Motor neuron (in vitro differentiated cells): Measurements from ENCODE around the gene RSU1. TPM values are rescaled to one million over a fixed set of nuclear protein-coding genes. Genes with fewer than 3 reads are reported as not detected.
A peak's percentile ranks its signal among the peaks of the same experiment; 100 is the strongest.

Experiments used
- ATAC-seq, 8 experiments: fragments of 200-7000 bp; cut with Tn5 transposase; replicated peaks in 6 of 8; 2 replicates each; pipeline ENCODE4 v1.8.0; 2021; ENCODE audit warnings: mild to moderate bottlenecking in 8 of 8, moderate library complexity in 8 of 8
- H3K27ac ChIP-seq, 2 donors: fragments of 250-450 bp; sonication (Bioruptor Pico); 2 replicates each; pipeline ENCODE4 v1.9.0; 2021; ENCODE audit warnings: antibody characterized with exemption in 2 of 2, mild to moderate bottlenecking in 2 of 2, moderate library complexity in 1 of 2
- H3K4me1 ChIP-seq, 2 donors: fragments of 250-450 bp; sonication (Bioruptor Pico); replicated peaks in 1 of 2; 2 replicates each; pipeline ENCODE4 v1.6.1; 2021; ENCODE audit warnings: antibody characterized with exemption in 2 of 2, mild to moderate bottlenecking in 2 of 2, moderate library complexity in 1 of 2
- H3K4me3 ChIP-seq, 5 donors: fragments of 250-450 bp; sonication (Bioruptor Pico); 2 replicates each; pipeline ENCODE4 v1.9.0; 2021; ENCODE audit warnings: antibody characterized with exemption in 5 of 5, mild to moderate bottlenecking in 5 of 5, moderate library complexity in 4 of 5
- WGBS, 10 experiments: fragments of 450-650 bp; shearing (Covaris generic); methylation state at CpG; one replicate each; pipeline ENCODE4 v1.0.0; 2022; 5-methylcytosine and 5-hydroxymethylcytosine counted together
- in situ Hi-C, 9 experiments: fragments of 400-800 bp; cut with MboI; loops; one replicate each; pipeline ENCODE4 v1.15.0; 2021; ENCODE audit warnings: low sequenced_read_pairs in 9 of 9, low pct_unique_long_range_greater_than_20kb in 2 of 9; ENCODE audit not compliant: unreplicated experiment in 9 of 9
- total RNA-seq, 8 experiments: library from RNA; unstranded; fragments of 300-600 nt; gene quantifications; 2 replicates each; pipeline versions ENCODE4 v1.2.3 to v1.2.4, GENCODE V29; 2022

RSU1 gene
- total RNA-seq, 8 experiments from 2014 or later, result 20.9 to 55.9 (median 35.0) TPM

- 80 to 100% (median 86%) methylated on average over 1 to 2 of the region's 2 CpGs; no CpG with 5 or more reads in 1 of the 10 experiments for WGBS, 10 experiments
- no peak for ATAC-seq
- Histone ChIP-seq H3K4me3 (no peak overlapping the region), H3K4me1 (peaks cover 0 to 17% of the 10 kb centered on the region in 2 donors), H3K27ac (no peak overlapping the region)
- in situ Hi-C loops, result no loop called here
Observed at GRCh38 chr10:16640153-16640552, 177.1 kb downstream of the RSU1 start.

- Histone ChIP-seq H3K4me1 (peaks cover 0 to 17% of the 10 kb centered on the region in 2 donors), H3K27ac (no peak overlapping the region), H3K4me3 (no peak overlapping the region)
- in situ Hi-C loops, result no loop called here
- peak in 2 of 8 experiments; percentile 44 to 63 for ATAC-seq
- 50 to 100% (median 82%) methylated on average over 1 to 4 of the region's 4 CpGs; no CpG with 5 or more reads in 1 of the 10 experiments for WGBS, 10 experiments
Observed at GRCh38 chr10:16639471-16639870, 177.8 kb downstream of the RSU1 start.

GRCh38 chr10:16632996-16633395, 184.2 kb downstream of the RSU1 start:
- WGBS, 10 experiments, result 80 to 100% (median 98%) methylated on average over 1 to 5 of the region's 5 CpGs; no CpG with 5 or more reads in 2 of the 10 experiments
- Histone ChIP-seq H3K27ac (no peak overlapping the region), H3K4me1 (no peaks in the 10 kb centered on the region), H3K4me3 (no peak overlapping the region)
- in situ Hi-C loops, result no loop called here
- no peak for ATAC-seq

- H3K27ac ChIP-seq, result no peak overlapping the region
- peak in 3 of 8 experiments; percentile 50 to 97 (median 96) for ATAC-seq
- 28 to 92% (median 83%) methylated on average over 3 to 5 of the region's 5 CpGs; no CpG with 5 or more reads in 3 of the 10 experiments for WGBS, 10 experiments
- no peak overlapping the region for H3K4me3 ChIP-seq
- in situ Hi-C loops, result no loop called here
- H3K4me1 ChIP-seq, result no peaks in the 10 kb centered on the region
Observed at GRCh38 chr10:16626697-16627096, 190.5 kb downstream of the RSU1 start.

- no peak overlapping the region for H3K4me3 ChIP-seq
- in situ Hi-C loops, result no loop called here
- 33 to 100% (median 79%) methylated on average over 1 to 2 of the region's 2 CpGs; no CpG with 5 or more reads in 1 of the 10 experiments for WGBS, 10 experiments
- H3K27ac ChIP-seq, result no peak overlapping the region
- peaks cover 0 to 7% of the 10 kb centered on the region in 2 donors for H3K4me1 ChIP-seq
- no peak for ATAC-seq
Observed at GRCh38 chr10:16612981-16613355, 204.3 kb downstream of the RSU1 start.

- peak in 2 of 8 experiments; percentile 24 to 30 for ATAC-seq
- 21 to 100% (median 69%) methylated on average over 2 to 7 of the region's 7 CpGs for WGBS, 10 experiments
- Histone ChIP-seq H3K27ac (no peak overlapping the region), H3K4me3 (no peak overlapping the region), H3K4me1 (peaks cover 0 to 7% of the 10 kb centered on the region in 2 donors)
- in situ Hi-C loops, result no loop called here
Observed at GRCh38 chr10:16612115-16612980, 204.9 kb downstream of the RSU1 start.

- 36 to 72% (median 70%) methylated on average over 2 to 4 of the region's 7 CpGs; no CpG with 5 or more reads in 6 of the 10 experiments for WGBS, 10 experiments
- peak in 1 of 8 experiments; percentile 39 for ATAC-seq
- H3K27ac ChIP-seq, result no peak overlapping the region
- H3K4me1 ChIP-seq, result peaks cover 0 to 7% of the 10 kb centered on the region in 2 donors
- H3K4me3 ChIP-seq, result no peak overlapping the region
- in situ Hi-C loops, result no loop called here
Observed at GRCh38 chr10:16611037-16611436, 206.2 kb downstream of the RSU1 start.

GRCh38 chr10:16609211-16609610, 208.0 kb downstream of the RSU1 start:
- in situ Hi-C loops, result no loop called here
- ATAC-seq, result no peak
- H3K4me3 ChIP-seq, result no peak overlapping the region
- peaks cover 0 to 7% of the 10 kb centered on the region in 2 donors for H3K4me1 ChIP-seq
- no peak overlapping the region for H3K27ac ChIP-seq
- WGBS, 10 experiments, result 80 to 100% (median 93%) methylated on average over 2 to 8 of the region's 8 CpGs; no CpG with 5 or more reads in 3 of the 10 experiments

GRCh38 chr10:16606923-16607322, 210.3 kb downstream of the RSU1 start:
- no peak for ATAC-seq
- peaks cover 18 to 26% of the 10 kb centered on the region in 2 donors for H3K4me1 ChIP-seq
- in situ Hi-C loops, result no loop called here
- H3K4me3 ChIP-seq, result no peak overlapping the region
- 90 to 100% (median 99%) methylated on average over 1 to 8 of the region's 8 CpGs; no CpG with 5 or more reads in 4 of the 10 experiments for WGBS, 10 experiments
- no peak overlapping the region for H3K27ac ChIP-seq

- Histone ChIP-seq H3K4me3 (no peak overlapping the region), H3K4me1 (peaks cover 20 to 28% of the 10 kb centered on the region in 2 donors), H3K27ac (no peak overlapping the region)
- no peak for ATAC-seq
- 10 to 100% (median 69%) methylated on average over 1 to 5 of the region's 6 CpGs; no CpG with 5 or more reads in 1 of the 10 experiments for WGBS, 10 experiments
- in situ Hi-C loops, result no loop called here
Observed at GRCh38 chr10:16606421-16606820, 210.8 kb downstream of the RSU1 start.

GRCh38 chr10:16603308-16603707, 213.9 kb downstream of the RSU1 start:
- WGBS, 10 experiments, result 25 to 100% (median 65%) methylated on average over 1 to 2 of the region's 2 CpGs; no CpG with 5 or more reads in 1 of the 10 experiments
- Histone ChIP-seq H3K27ac (no peak overlapping the region), H3K4me1 (peaks cover 20 to 25% of the 10 kb centered on the region in 2 donors), H3K4me3 (no peak overlapping the region)
- ATAC-seq, result peak in 4 of 8 experiments; percentile 33 to 80 (median 52)
- in situ Hi-C loops, result no loop called here

GRCh38 chr10:16602104-16602775, 215.0 kb downstream of the RSU1 start:
- no peak for ATAC-seq
- in situ Hi-C loops, result no loop called here
- peaks cover 20 to 25% of the 10 kb centered on the region in 2 donors for H3K4me1 ChIP-seq
- no peak overlapping the region for H3K4me3 ChIP-seq
- 25 to 92% (median 79%) methylated on average over 1 to 8 of the region's 8 CpGs for WGBS, 10 experiments
- no peak overlapping the region for H3K27ac ChIP-seq

- in situ Hi-C loops, result no loop called here
- H3K4me3 ChIP-seq, result no peak overlapping the region
- ATAC-seq, result no peak
- 80 to 100% (median 97%) methylated on average over 1 to 6 of the region's 8 CpGs; no CpG with 5 or more reads in 3 of the 10 experiments for WGBS, 10 experiments
- no peak overlapping the region for H3K27ac ChIP-seq
- H3K4me1 ChIP-seq, result peaks cover 20 to 25% of the 10 kb centered on the region in 2 donors
Observed at GRCh38 chr10:16599662-16600061, 217.6 kb downstream of the RSU1 start.
